ENCODE data around the gene CA12. TPM values are rescaled to one million over a fixed set of nuclear protein-coding genes. Genes with fewer than 3 reads are reported as not detected.

The CA12 gene
- total and polyA plus RNA-seq, 4 donors, result 0.07 to 5.1 (median 1.5) TPM

GRCh38 chr15:63407612-63408011 lies 26.0 kb upstream of the CA12 start:
- DNase-seq (ENCODE audit: low spot score), result no peak
- WGBS, result 77% methylated on average over 5 of the region's 5 CpGs
- Histone ChIP-seq H3K27me3 (ENCODE audit: control insufficient read depth in 4 of 4, insufficient read depth in 4 of 4, low read length in 3 of 4) (no peaks in the 10 kb centered on the region), H3K27ac (ENCODE audit: low read depth in 1 of 2, low read length in 2 of 2) (no peak overlapping the region), H3K9ac (ENCODE audit: low read depth in 1 of 2, low read length in 2 of 2) (no peak overlapping the region), H3K4me3 (ENCODE audit: low read depth in 1 of 3, low read length in 3 of 3) (no peak overlapping the region), H3K4me1 (ENCODE audit: control insufficient read depth in 4 of 4, insufficient read depth in 4 of 4, low read length in 3 of 4) (peaks cover 0 to 6% (median 3%) of the 10 kb centered on the region in 4 donors), H3K36me3 (ENCODE audit: control insufficient read depth in 4 of 4, insufficient read depth in 3 of 4, low read depth in 1 of 4, low read length in 3 of 4) (no peaks in the 10 kb centered on the region), H3K9me3 (ENCODE audit: control insufficient read depth in 4 of 4, low read length in 3 of 4) (no peaks in the 10 kb centered on the region)
- TF ChIP-seq CTCF (IDR thresholded peaks at IDR 0.05; ENCODE audit: low read depth, low read length, missing input control) (no peak), MAX (IDR thresholded peaks at IDR 0.05) (no peak), SP1 (IDR thresholded peaks at IDR 0.05) (no peak), FOXA2 (IDR thresholded peaks at IDR 0.05) (no peak), NR2F2 (IDR thresholded peaks at IDR 0.05) (no peak), RAD21 (IDR thresholded peaks at IDR 0.05) (no peak), ZBTB33 (IDR thresholded peaks at IDR 0.05) (no peak), JUND (IDR thresholded peaks at IDR 0.05) (no peak), EGR1 (IDR thresholded peaks at IDR 0.05; ENCODE audit: low read depth in 2 of 2) (no peak), HNF4G (IDR thresholded peaks at IDR 0.05) (no peak)
- TF ChIP-seq, protein P1, sequence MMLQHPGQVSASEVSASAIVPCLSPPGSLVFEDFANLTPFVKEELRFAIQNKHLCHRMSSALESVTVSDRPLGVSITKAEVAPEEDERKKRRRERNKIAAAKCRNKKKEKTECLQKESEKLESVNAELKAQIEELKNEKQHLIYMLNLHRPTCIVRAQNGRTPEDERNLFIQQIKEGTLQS (IDR thresholded peaks at IDR 0.05), result no peak

DNA sequence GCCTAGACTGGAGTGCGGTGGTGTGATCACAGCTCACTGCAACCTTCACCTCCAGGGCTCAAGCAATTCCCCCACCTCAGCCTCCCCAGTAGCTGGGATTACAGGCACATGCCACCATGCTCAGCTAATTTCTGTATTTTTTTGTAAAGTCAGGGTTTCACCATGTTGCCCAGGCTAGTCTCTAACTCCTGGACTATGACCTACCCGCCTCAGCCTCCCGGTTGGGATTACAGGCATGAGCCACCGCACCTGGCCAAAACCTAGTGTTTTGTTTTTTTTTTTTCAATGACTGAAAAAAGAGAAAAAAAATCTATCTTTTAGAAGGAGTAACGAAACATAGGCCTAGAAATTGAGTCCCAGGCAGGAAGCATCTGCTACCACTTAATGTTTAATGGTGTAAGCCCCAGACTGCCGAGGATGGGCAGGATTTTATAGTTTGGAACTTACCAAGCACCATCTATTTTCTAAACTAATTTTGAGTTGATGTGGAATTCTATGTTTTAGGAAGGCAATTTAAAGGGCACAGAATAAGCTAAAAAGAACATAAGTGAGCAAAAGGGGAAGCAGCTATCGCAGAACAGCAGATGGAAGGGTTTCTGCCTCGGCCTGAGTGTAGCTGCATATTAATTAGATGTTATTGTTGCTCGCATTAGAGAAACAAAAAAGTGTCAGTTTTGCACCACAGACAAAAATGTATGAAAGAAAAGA lies 24.2 kb upstream of the CA12 start:
- Histone ChIP-seq H3K27me3 (ENCODE audit: control insufficient read depth in 4 of 4, insufficient read depth in 4 of 4, low read length in 3 of 4) (no peaks in the 10 kb centered on the region), H3K9me3 (ENCODE audit: control insufficient read depth in 4 of 4, low read length in 3 of 4) (no peaks in the 10 kb centered on the region), H3K4me3 (ENCODE audit: low read depth in 1 of 3, low read length in 3 of 3) (no peak overlapping the region), H3K27ac (ENCODE audit: low read depth in 1 of 2, low read length in 2 of 2) (no peak overlapping the region), H3K36me3 (ENCODE audit: control insufficient read depth in 4 of 4, insufficient read depth in 3 of 4, low read depth in 1 of 4, low read length in 3 of 4) (no peaks in the 10 kb centered on the region), H3K9ac (ENCODE audit: low read depth in 1 of 2, low read length in 2 of 2) (no peak overlapping the region), H3K4me1 (ENCODE audit: control insufficient read depth in 4 of 4, insufficient read depth in 4 of 4, low read length in 3 of 4) (peaks cover 0 to 6% (median 3%) of the 10 kb centered on the region in 4 donors)
- WGBS, result 73% methylated on average over 9 of the region's 9 CpGs
- TF ChIP-seq TAF1 (conservative IDR thresholded peaks at IDR 0.05) (no peak), RAD21 (IDR thresholded peaks at IDR 0.05) (peak in 1 of 2 donors; percentile 42), HNF4A (conservative IDR thresholded peaks at IDR 0.05) (peak; percentile 40 to 67), SP1 (IDR thresholded peaks at IDR 0.05) (peak; percentile 33)
- DNase-seq (ENCODE audit: low spot score), result no peak

GRCh38 chr15:63405159-63405558 lies 23.5 kb upstream of the CA12 start:
- WGBS, result 86% methylated on average over 5 of the region's 5 CpGs
- no peak for TF ChIP-seq YY1 (IDR thresholded peaks at IDR 0.05)
- TF ChIP-seq, protein P2, sequence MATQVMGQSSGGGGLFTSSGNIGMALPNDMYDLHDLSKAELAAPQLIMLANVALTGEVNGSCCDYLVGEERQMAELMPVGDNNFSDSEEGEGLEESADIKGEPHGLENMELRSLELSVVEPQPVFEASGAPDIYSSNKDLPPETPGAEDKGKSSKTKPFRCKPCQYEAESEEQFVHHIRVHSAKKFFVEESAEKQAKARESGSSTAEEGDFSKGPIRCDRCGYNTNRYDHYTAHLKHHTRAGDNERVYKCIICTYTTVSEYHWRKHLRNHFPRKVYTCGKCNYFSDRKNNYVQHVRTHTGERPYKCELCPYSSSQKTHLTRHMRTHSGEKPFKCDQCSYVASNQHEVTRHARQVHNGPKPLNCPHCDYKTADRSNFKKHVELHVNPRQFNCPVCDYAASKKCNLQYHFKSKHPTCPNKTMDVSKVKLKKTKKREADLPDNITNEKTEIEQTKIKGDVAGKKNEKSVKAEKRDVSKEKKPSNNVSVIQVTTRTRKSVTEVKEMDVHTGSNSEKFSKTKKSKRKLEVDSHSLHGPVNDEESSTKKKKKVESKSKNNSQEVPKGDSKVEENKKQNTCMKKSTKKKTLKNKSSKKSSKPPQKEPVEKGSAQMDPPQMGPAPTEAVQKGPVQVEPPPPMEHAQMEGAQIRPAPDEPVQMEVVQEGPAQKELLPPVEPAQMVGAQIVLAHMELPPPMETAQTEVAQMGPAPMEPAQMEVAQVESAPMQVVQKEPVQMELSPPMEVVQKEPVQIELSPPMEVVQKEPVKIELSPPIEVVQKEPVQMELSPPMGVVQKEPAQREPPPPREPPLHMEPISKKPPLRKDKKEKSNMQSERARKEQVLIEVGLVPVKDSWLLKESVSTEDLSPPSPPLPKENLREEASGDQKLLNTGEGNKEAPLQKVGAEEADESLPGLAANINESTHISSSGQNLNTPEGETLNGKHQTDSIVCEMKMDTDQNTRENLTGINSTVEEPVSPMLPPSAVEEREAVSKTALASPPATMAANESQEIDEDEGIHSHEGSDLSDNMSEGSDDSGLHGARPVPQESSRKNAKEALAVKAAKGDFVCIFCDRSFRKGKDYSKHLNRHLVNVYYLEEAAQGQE (IDR thresholded peaks at IDR 0.05), result no peak
- no peak for TF ChIP-seq SP1 (IDR thresholded peaks at IDR 0.05)
- no peak for TF ChIP-seq HNF4A (conservative IDR thresholded peaks at IDR 0.05)
- TF ChIP-seq, protein P1 (IDR thresholded peaks at IDR 0.05), result no peak
- no peak for TF ChIP-seq CTCF (IDR thresholded peaks at IDR 0.05; ENCODE audit: low read depth, low read length, missing input control)
- TF ChIP-seq EGR1 (IDR thresholded peaks at IDR 0.05; ENCODE audit: low read depth in 2 of 2), result no peak
- TF ChIP-seq GABPA (IDR thresholded peaks at IDR 0.05 in 1 of 2, conservative IDR thresholded peaks at IDR 0.05 in 1 of 2), result no peak
- TF ChIP-seq RAD21 (IDR thresholded peaks at IDR 0.05), result no peak

More at GRCh38 chr15:63405159-63405558, 23.5 kb upstream of the CA12 start:
- Histone ChIP-seq H3K27me3 (ENCODE audit: control insufficient read depth in 4 of 4, insufficient read depth in 4 of 4, low read length in 3 of 4) (no peaks in the 10 kb centered on the region), H3K36me3 (ENCODE audit: control insufficient read depth in 4 of 4, insufficient read depth in 3 of 4, low read depth in 1 of 4, low read length in 3 of 4) (no peaks in the 10 kb centered on the region), H3K4me3 (ENCODE audit: low read depth in 1 of 3, low read length in 3 of 3) (no peak overlapping the region), H3K4me1 (ENCODE audit: control insufficient read depth in 4 of 4, insufficient read depth in 4 of 4, low read length in 3 of 4) (peaks cover 0 to 6% (median 3%) of the 10 kb centered on the region in 4 donors), H3K9me3 (ENCODE audit: control insufficient read depth in 4 of 4, low read length in 3 of 4) (no peaks in the 10 kb centered on the region), H3K27ac (ENCODE audit: low read depth in 1 of 2, low read length in 2 of 2) (no peak overlapping the region), H3K9ac (ENCODE audit: low read depth in 1 of 2, low read length in 2 of 2) (no peak overlapping the region)
- no peak for DNase-seq (ENCODE audit: low spot score)
